Panc1 (cell line): ENCODE data around the gene CENPB. TPM values are rescaled to one million over a fixed set of nuclear protein-coding genes. Genes with fewer than 3 reads are reported as not detected.

ENCODE experiments used
- ATAC-seq: fragments of 200-7000 bp; cut with Tn5 transposase; 2 replicates; pipeline ENCODE4 v1.9.1; 2020; ENCODE audit warnings: mild to moderate bottlenecking, moderate library complexity
- BruUV-seq: library from RNA; stranded (reverse); fragments of 400-500 nt; replicated peaks from 2 replicates; lab custom pipeline; 2021; lab: Mats Ljungman, UMichigan
- CTCF ChIA-PET: fragments of 300-600 bp; sonication (Branson Sonifier 250); formaldehyde crosslinking; loops from one replicate; lab custom pipeline; 2022; ENCODE audit warnings: antibody characterized with exemption; lab: Charles Lee
- POLR2A ChIA-PET: fragments of 300-600 bp; sonication (Branson Sonifier 250); formaldehyde crosslinking; loops from one replicate; lab custom pipeline; 2022; ENCODE audit warnings: antibody characterized with exemption; lab: Charles Lee
- DNase-seq: peaks from one replicate; pipeline ENCODE4 v3.0.0-alpha.2; 2010; ENCODE audit warnings: low read depth, low spot score
- H3K27ac ChIP-seq: 2 replicates; pipeline ENCODE4 v1.5.1; 2011; ENCODE audit warnings: mild to moderate bottlenecking, low read length, inconsistent platforms
- H3K27me3 ChIP-seq: fragments of 200-500 bp; sonication (Bioruptor generic); 2 replicates; pipeline ENCODE4 v1.6.0; 2014; ENCODE audit warnings: low read length, inconsistent platforms; ENCODE audit not compliant: control insufficient read depth, insufficient read depth
- H3K36me3 ChIP-seq: fragments of 200-500 bp; sonication (Bioruptor generic); 2 replicates; pipeline ENCODE4 v1.5.1; 2014; ENCODE audit warnings: inconsistent platforms, mild to moderate bottlenecking, low read length, moderate library complexity; ENCODE audit not compliant: control insufficient read depth, insufficient read depth
- H3K4me1 ChIP-seq: 2 replicates; pipeline ENCODE4 v1.5.1; 2011; ENCODE audit warnings: inconsistent platforms, mild to moderate bottlenecking, low read length, moderate library complexity; ENCODE audit not compliant: control insufficient read depth, insufficient read depth
- H3K4me3 ChIP-seq, 2 experiments: 2 replicates each; pipeline ENCODE4 v1.5.1; 2011 to 2012; ENCODE audit warnings: low read depth in 2 of 2, low read length in 2 of 2, mild to moderate bottlenecking in 2 of 2, inconsistent platforms in 1 of 2, moderate library complexity in 1 of 2
- H3K9me3 ChIP-seq: fragments of 200-500 bp; sonication (Bioruptor generic); 2 replicates; pipeline ENCODE4 v1.5.1; 2014; ENCODE audit warnings: low read depth, mild to moderate bottlenecking, inconsistent platforms, low read length, moderate library complexity; ENCODE audit not compliant: control insufficient read depth, insufficient read depth
- CTCF ChIP-seq: fragments of 450-650 bp; IDR thresholded peaks from 2 replicates; pipeline ENCODE4 v1.5.1; 2017; ENCODE audit warnings: mild to moderate bottlenecking
- POLR2AphosphoS5 ChIP-seq: IDR thresholded peaks from 2 replicates; pipeline ENCODE4 v1.6.1; 2012; ENCODE audit warnings: mild to moderate bottlenecking, low read depth, low read length, moderate library complexity
- REST ChIP-seq, 2 experiments: IDR thresholded peaks; 2 replicates each; pipeline ENCODE4 v1.6.1; 2011 to 2012; ENCODE audit warnings: low read depth in 2 of 2, control low read depth in 1 of 2, low read length in 1 of 2, mild to moderate bottlenecking in 1 of 2, moderate library complexity in 1 of 2; ENCODE audit not compliant: insufficient read depth in 1 of 2
- SIN3A ChIP-seq: IDR thresholded peaks from 2 replicates; pipeline ENCODE4 v1.6.1; 2012; ENCODE audit warnings: low read depth, mild to moderate bottlenecking, low read length, moderate library complexity, borderline replicate concordance; ENCODE audit not compliant: insufficient read depth
- TCF7L2 ChIP-seq: IDR thresholded peaks from 2 replicates; pipeline ENCODE4 v1.6.1; 2011; ENCODE audit warnings: mild to moderate bottlenecking, low read depth, low read length, inconsistent platforms
- in situ Hi-C: cut with HindIII; loops from 2 replicates; pipeline ENCODE4 v1.10.0; 2016; ENCODE audit warnings: low sequenced_read_pairs, low pct_unique_long_range_greater_than_20kb
- intact Hi-C: fragments of 100-400 bp; cut with micrococcal nuclease; formaldehyde crosslinking; loops from one replicate; pipeline ENCODE4 v1.10.0; 2022; ENCODE audit not compliant: unreplicated experiment
- total RNA-seq: library from RNA; stranded (reverse); gene quantifications from one replicate; pipeline ENCODE4 v1.2.1, GENCODE V29; 2021; ENCODE audit not compliant: unreplicated experiment

Gene CENPB
- total RNA-seq, 1 experiment from 2014 or later, result 154 TPM

- Histone ChIP-seq H3K4me1 (0 out of 2 replicates have a peak, but pooled peaks cover 3% of the 10 kb centered on the region), H3K27ac (no peak overlapping the region), H3K4me3 (peak overlapping the region; percentile 40 to 62), H3K27me3 (no peaks in the 10 kb centered on the region), H3K36me3 (no peaks in the 10 kb centered on the region), H3K9me3 (no peaks in the 10 kb centered on the region)
- TF ChIP-seq REST (IDR thresholded peaks at IDR 0.05; ENCODE audit: insufficient read depth in 1 of 2, low read depth in 2 of 2, low read length in 1 of 2) (no peak), POLR2AphosphoS5 (no peak), CTCF (no peak), SIN3A (no peak), TCF7L2 (no peak)
- intact Hi-C loops (no loop called here), in situ Hi-C loops (no loop called here)
- BruUV-seq, result no TSS peak
- DNase-seq, result no peak
- CTCF ChIA-PET, result interaction anchor here (0.5 to 0.6 kb wide), 3 partner anchors 41 to 211 kb away, joined by 3 to 6 read pairs (median 4); no protein-coding TSS in a partner anchor
- POLR2A ChIA-PET, result interaction anchor here (0.5 to 0.7 kb wide), 2 partner anchors 12 to 169 kb away, joined by 3 to 4 read pairs; no protein-coding TSS in a partner anchor
- no peak for ATAC-seq
Observed at GRCh38 chr20:3777381-3777715, 9.2 kb downstream of the CENPB start.

- no peaks in the 10 kb centered on the region for H3K9me3 ChIP-seq
- 0 out of 2 replicates have a peak, but pooled peaks cover 3% of the 10 kb centered on the region for H3K4me1 ChIP-seq
- no peak overlapping the region for H3K4me3 ChIP-seq
- DNase-seq (no peak), ATAC-seq (no peak)
- in situ Hi-C loops (no loop called here), intact Hi-C loops (no loop called here)
- ChIA-PET CTCF (interaction anchor here (0.5 kb wide), 1 partner anchor 33 kb away, joined by 3 read pairs; no protein-coding TSS in a partner anchor), POLR2A (no interaction called here)
- BruUV-seq, result no TSS peak
- TF ChIP-seq SIN3A (no peak), REST (IDR thresholded peaks at IDR 0.05; ENCODE audit: insufficient read depth in 1 of 2, low read depth in 2 of 2, low read length in 1 of 2) (no peak), TCF7L2 (no peak), CTCF (no peak), POLR2AphosphoS5 (no peak)
- H3K27ac ChIP-seq, result no peak overlapping the region
- H3K27me3 ChIP-seq, result no peaks in the 10 kb centered on the region
- H3K36me3 ChIP-seq, result no peaks in the 10 kb centered on the region
Observed at GRCh38 chr20:3775457-3776108, 11.0 kb downstream of the CENPB start.
